HL-60/S4 (cell line): ENCODE data around the gene NCSTN.

Experiments used
- in situ Hi-C: fragments of 300-500 bp; cut with MboI; formaldehyde crosslinking; loops from 2 replicates; pipeline ENCODE4 v1.14.3; 2022; ENCODE audit warnings: low sequenced_read_pairs

Gene NCSTN

DNA sequence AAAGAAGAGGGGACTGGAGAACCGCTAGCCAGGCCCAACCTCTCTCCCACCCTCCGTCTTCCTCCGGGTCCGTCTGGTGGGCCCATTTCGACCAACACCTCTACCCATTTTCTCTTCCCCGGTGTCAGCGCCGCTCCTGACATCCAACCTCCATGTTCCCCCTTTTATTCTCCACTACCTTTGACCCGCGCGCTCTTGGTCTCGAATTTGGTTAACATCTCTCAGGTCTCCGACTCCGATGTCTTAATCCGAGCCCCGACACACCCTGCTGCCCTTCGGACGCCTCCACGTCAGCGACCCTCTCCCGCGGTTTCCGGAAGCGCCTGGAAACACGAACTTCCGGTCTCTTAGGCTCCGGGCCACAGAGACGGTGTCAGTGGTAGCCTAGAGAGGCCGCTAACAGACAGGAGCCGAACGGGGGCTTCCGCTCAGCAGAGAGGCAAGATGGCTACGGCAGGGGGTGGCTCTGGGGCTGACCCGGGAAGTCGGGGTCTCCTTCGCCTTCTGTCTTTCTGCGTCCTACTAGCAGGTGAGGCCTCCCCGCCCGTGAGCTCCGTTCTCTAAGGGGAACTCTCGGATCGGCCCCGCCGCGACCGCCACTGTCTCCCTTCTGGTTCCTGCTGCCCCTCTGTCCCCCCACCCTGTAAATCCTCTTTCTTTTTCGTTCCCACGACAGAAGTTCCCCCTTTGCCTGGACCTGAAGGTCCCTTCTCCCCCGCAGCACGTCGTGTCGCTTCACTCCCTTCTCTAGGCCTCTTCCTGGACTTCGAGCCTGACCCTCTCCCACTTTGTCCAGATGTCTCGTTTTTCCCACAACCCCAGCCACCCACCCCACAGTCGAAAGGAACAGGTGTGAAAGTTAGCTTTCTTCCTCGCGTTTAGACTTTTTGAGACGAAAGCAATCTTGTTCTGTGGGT, at the start of gene NCSTN, which contains the start of gene COPA:
Gene NCSTN, plus strand, starts transcription at position 431 of the 917 bp plus-strand sequence. Its CDS starts 14 bp downstream, at position 445.
Gene COPA, minus strand, starts transcription at position 298 of the 917 bp plus-strand sequence. Its CDS starts 80 bp downstream, at position 218.
- in situ Hi-C loops, result no loop called here

DNA sequence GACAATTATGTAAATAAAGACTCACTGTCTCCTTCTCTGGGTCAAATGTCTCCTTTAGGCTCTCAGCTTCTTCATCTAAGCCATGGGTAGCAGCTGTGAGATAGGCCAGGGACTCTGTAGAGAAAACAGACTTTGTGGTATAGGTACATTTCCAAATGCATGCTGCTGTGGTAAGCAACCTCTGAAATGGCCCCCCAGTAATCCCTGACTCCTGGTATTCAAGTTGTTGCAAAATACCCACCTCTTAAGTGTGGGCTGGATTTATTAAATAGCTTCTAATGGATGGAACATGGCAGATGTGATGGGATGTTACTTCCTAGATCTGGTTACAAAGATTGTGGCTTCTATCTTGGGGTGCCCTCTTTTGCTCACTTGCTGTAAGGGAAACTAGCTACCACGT, 47.1 kb upstream of the NCSTN start:
- in situ Hi-C loops, result no loop called here

GRCh38 chr1:160300173-160300572, 43.0 kb upstream of the NCSTN start:
- in situ Hi-C loops, result no loop called here

GRCh38 chr1:160307118-160307791, 35.9 kb upstream of the NCSTN start:
- in situ Hi-C loops, result no loop called here

DNA sequence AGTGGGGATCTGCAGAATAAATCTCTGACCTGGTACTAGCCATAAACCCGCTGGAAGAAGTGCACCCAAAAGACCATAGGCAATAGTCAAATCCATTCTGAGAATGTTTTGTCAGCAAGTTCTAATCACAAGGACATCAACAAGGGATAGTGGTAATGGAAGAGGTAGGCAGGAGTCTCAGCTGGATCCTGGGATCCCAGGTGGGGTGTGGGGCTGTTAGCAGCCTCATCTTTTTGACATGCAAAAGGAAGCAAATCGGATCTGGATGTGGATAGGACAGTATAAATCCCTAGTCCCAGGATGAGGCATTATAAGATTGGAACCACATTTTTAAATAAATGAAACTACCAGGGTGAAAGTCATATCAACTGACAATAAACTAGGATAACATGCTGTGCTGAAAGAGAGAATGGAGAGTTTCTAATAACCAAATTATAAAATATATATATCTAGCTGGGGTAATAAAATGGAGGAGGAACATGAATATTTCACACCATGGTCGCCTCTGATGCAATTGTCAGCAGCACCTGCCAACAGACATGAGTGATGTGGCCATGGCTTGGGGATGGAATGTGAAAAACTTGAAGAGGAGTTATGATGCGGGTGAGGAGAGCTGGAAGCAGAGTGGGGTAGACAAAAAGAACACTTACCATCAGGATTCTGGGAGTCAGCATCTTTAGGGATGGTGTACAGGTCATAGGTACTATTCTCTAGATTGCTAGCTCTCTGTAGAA, 34.6 kb upstream of the NCSTN start:
- in situ Hi-C loops, result no loop called here

DNA sequence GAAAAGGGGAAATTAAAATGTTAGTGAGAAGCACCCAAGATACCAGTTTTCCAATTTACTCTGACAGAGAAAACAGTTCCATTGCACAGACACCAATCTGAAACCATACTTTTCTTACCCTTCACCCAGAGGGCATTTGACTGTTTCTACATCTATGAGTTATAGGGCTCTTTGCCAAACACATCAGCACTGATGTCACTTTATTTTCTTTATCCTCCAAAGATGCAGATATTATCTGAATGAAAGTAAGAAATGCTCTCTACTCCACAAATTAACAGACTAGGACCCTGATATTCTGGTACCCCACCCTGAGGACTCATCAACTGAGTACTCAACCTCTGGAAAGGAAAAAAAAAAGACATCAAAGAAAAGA, 34.0 kb upstream of the NCSTN start:
- in situ Hi-C loops, result no loop called here

DNA sequence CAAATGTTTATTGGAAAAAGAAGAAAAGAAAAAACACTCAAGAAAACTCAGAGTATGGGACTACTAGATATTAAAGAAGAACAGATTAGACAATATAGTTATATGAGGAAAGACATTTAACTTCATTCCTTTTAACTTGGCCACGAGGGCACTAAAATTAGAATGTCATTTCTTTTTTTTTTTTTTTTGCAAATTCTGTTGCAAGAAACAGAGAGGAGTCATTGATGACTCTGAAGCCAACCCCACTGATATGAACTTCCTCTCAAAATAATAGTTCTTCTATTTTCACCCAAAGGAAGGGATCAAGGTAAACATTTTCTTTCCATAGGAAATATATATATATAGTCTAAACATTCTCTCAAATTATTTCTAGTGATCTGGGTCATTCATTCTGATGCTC, 33.6 kb upstream of the NCSTN start:
- in situ Hi-C loops, result no loop called here

DNA sequence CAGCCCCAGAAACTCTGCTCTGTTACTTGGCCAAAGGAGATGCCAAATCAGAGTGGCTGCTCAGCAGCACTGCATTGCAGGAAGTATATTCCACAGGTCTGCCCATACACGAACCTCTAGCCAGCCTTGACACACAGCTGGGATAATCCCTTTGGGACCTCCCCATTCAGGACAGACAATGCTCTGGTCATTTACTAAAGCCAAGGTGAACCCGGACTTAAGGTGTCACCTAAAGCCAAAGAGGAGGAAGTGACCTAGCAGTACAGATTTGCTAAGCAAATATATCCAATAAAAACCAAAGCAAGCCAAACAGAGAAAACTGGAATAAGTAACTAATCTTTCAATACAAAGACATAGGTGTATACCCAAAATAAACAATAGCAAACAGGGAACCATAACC, 27.8 kb upstream of the NCSTN start:
- in situ Hi-C loops, result no loop called here

DNA sequence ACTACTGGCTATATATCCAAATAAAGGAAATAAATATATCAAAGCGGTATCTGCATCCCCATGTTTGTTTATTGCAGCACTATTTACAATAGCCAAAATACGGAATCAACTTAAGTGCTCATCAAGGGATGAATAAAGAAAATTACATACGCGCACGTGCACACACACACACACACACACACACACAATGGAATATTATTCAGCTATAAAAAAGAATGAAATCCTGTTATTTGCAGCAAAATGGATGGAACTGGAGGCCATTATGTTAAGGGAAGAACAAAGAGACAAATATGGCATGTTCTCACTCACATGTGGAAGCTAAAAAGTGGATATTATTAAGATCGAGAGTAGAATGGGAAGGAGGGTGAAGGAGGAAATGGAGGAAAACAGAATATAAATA, 20.4 kb upstream of the NCSTN start:
- in situ Hi-C loops, result no loop called here

GRCh38 chr1:160325252-160325651, 17.9 kb upstream of the NCSTN start:
- in situ Hi-C loops, result no loop called here

- in situ Hi-C loops, result no loop called here
Observed at GRCh38 chr1:160326418-160326817, 16.8 kb upstream of the NCSTN start.

DNA sequence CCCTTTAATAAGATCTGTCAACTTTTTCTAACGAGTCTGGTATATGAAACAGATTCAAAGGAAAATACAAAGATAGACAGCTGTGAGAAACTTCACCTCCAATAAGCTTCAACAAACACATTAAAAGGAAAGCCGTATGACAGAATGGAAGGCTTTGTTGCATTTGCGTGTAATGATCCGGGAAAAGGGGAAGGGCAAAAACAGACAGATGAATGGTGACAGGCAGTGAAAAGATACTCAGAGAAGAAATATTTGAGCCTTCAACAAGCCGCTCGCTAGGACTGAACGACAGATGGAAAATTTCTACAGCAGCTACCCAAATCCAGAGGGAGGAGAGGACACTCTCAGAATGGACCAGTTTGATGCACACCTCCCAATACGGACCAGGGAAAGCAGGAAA, 15.0 kb upstream of the NCSTN start:
- in situ Hi-C loops, result no loop called here

GRCh38 chr1:160330119-160330518, 13.1 kb upstream of the NCSTN start:
- in situ Hi-C loops, result no loop called here

DNA sequence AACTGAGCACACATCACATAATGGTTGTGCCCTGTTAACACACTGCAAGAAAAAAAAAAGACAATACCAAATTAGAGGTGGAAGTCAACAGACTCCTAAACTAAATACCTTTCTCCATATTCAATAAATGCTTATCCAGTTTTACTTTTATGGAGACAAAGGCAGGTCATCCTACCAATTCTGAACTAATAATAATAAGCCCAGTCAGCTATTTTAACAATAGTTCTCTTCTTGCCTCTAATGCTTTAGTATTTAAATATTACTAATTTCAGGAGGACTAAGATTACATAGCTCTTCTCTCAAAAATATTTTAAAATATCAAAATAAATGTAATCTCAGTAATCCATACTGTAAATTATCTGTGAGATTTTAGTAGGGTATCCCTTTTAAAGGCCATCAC, 10.7 kb upstream of the NCSTN start:
- in situ Hi-C loops, result no loop called here

DNA sequence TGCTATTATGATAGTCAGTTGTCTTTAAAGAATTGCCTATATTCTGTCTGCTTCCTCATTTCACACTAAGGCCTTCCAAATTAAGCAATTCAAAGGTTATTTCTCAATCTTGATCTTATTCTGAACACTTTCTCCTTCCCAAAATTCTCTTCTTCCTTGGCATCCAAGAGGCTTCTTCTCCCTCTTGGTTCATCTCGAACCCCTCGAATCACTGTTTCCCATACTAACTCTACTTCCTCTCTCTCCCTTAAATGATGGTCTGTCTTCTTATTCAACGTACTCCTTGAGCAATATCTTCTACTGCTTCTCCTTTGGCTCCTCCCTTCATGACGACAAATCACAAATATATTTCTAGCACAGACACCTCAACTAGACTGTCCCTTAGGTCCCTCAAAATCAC, 4.6 kb upstream of the NCSTN start:
- in situ Hi-C loops, result no loop called here

DNA sequence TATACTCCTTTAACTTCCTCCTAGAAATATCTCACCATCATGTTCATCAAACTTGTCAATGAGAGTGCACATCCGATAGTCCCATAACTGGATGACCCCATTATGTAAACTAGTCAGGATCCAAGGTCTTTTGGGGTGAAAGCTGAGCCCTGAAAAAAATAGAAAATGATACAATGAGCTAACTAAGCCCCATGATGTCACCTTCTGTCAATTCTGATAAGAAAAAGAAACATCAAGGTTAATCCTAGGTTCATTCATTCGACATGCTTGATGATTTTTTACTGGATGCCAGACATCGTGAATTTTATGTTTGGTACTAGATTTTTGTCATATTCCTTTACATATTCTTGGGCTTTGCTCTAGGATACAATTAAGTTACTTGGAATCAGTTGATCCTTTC, 3.0 kb upstream of the NCSTN start:
- in situ Hi-C loops, result no loop called here

- in situ Hi-C loops, result no loop called here
Observed at GRCh38 chr1:160340866-160341265, 2.3 kb upstream of the NCSTN start.

GRCh38 chr1:160342526-160342925, 657 bp upstream of the NCSTN start:
- in situ Hi-C loops, result no loop called here

- in situ Hi-C loops, result no loop called here
Observed at GRCh38 chr1:160344241-160344640, 1.1 kb downstream of the NCSTN start.

DNA sequence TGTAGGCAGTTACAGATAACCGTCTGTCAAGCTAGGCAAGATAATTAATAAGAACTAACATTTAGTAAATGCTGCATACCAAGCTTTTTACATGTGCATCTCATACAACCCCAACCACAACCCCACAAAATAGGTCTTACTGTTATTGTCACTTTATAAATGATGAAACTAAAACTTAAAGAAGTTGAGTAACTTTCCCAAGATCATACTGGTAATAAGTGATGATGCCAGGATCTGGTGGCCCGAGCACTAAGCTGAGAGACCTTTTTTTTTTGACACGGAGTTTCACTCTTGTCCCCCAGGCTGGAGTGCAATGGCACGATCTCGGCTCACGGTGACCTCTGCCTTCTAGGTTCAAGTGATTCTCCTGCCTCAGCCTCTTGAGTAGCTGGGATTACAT, 1.8 kb downstream of the NCSTN start:
- in situ Hi-C loops, result no loop called here

DNA sequence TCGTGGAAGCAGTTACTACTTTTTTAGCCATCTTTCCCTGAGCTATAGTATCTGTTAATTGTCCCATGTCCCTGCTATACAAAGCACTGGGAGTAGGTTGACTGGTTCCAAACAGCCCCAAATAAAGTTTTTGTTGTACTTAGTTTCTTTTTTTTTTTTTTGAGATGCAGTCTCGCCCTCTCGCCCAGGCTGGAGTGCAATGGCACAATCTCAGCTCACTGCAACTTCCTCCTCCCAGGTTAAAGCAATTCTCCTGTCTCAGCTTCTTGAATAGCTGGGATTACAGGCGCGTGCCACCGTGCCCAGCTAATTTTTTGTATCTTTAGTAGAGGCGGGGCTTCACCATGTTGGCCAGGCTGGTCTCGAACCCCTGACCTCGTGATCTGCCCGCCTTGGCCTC, 3.3 kb downstream of the NCSTN start:
- in situ Hi-C loops, result no loop called here

GRCh38 chr1:160346958-160347357, 3.8 kb downstream of the NCSTN start:
- in situ Hi-C loops, result no loop called here
